IMR-90 (cell line): Measurements from ENCODE around the gene ZNF521.

Experiments
- BHLHE40 ChIP-seq: fragments of 150-350 bp; IDR thresholded peaks from 2 replicates; pipeline ENCODE4 v1.6.1; 2016; ENCODE audit warnings: mild to moderate bottlenecking, low read depth, low read length
- CEBPB ChIP-seq: IDR thresholded peaks from 2 replicates; pipeline ENCODE4 v1.6.1; 2012; ENCODE audit warnings: low read depth, low read length, improper control_type of control experiment
- CHD1 ChIP-seq: IDR thresholded peaks from 2 replicates; pipeline ENCODE4 v1.6.1; 2012; ENCODE audit warnings: low read depth, low read length, improper control_type of control experiment
- FOS ChIP-seq: fragments of 150-350 bp; IDR thresholded peaks from 2 replicates; pipeline ENCODE4 v1.6.1; 2016; ENCODE audit warnings: low read depth, low read length
- MAFK ChIP-seq: IDR thresholded peaks from 2 replicates; pipeline ENCODE4 v1.6.1; 2012; ENCODE audit warnings: low read depth, low read length, improper control_type of control experiment
- MXI1 ChIP-seq: IDR thresholded peaks from 2 replicates; pipeline ENCODE4 v1.6.1; 2012; ENCODE audit warnings: low read depth, mild to moderate bottlenecking, low read length, moderate library complexity, borderline replicate concordance
- POLR2A ChIP-seq: IDR thresholded peaks from 2 replicates; pipeline ENCODE4 v1.6.1; 2012; ENCODE audit warnings: mild to moderate bottlenecking, low read depth, low read length
- RAD21 ChIP-seq: IDR thresholded peaks from 2 replicates; pipeline ENCODE4 v1.6.1; 2012; ENCODE audit warnings: low read length, improper control_type of control experiment
- RCOR1 ChIP-seq: IDR thresholded peaks from 2 replicates; pipeline ENCODE4 v1.6.1; 2012; ENCODE audit warnings: mild to moderate bottlenecking, low read length, improper control_type of control experiment; ENCODE audit not compliant: insufficient replicate concordance
- RFX5 ChIP-seq: IDR thresholded peaks from 2 replicates; pipeline ENCODE4 v1.8.0; 2012; ENCODE audit warnings: low read depth, mild to moderate bottlenecking, low read length, moderate library complexity
- TF ChIP-seq, protein P1 (sequence below): conservative IDR thresholded peaks from 2 replicates; pipeline ENCODE4 v1.5.1; 2012; ENCODE audit warnings: mild to moderate bottlenecking, low read depth, low read length, improper control_type of control experiment
- TF ChIP-seq, protein P2 (sequence below): fragments of 150-350 bp; IDR thresholded peaks from 2 replicates; pipeline ENCODE4 v1.6.1; 2017; ENCODE audit warnings: mild to moderate bottlenecking, antibody characterized with exemption, low read length, low read depth

DNA sequence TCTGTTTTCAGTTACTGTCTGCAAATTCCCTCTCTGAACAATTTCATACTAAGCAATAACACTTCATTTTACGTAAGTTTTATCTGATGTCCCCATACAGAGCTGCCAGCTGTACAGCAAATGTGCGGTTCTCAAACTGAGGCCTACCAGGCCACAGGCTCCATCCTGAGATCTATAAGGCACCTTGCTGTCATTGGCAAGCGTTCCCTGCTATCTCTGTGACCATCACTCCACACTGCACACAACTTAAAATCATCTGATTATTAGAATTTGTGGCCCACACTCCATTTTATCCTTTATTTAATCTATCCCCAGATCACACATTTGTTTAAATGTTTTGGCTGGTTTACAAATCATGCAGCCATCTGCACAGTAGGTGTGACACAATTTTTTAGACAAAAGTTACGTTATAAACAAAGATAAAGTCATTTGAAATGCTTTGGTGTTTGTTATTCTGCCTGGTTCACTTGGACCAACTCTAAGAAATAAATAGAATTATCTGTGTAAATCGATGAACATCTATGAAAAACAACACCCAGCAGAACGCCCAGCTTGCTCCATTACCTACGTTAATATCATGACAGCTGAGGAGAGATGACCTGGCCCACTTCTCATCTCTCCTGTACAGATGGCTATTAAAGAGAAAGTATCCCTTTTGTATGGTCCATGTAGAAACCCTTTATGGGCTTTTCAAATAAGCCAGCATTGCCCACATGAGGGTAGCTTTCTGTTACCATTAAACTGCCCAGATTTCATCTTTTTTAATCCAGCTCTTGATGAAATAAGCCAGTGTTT lies 162.4 kb downstream of the ZNF521 start:
- TF ChIP-seq BHLHE40 (no peak), RFX5 (no peak), POLR2A (no peak), MAFK (no peak), FOS (no peak), RCOR1 (no peak), CEBPB (no peak), RAD21 (no peak), CHD1 (no peak), MXI1 (no peak)
- TF ChIP-seq, protein P1, sequence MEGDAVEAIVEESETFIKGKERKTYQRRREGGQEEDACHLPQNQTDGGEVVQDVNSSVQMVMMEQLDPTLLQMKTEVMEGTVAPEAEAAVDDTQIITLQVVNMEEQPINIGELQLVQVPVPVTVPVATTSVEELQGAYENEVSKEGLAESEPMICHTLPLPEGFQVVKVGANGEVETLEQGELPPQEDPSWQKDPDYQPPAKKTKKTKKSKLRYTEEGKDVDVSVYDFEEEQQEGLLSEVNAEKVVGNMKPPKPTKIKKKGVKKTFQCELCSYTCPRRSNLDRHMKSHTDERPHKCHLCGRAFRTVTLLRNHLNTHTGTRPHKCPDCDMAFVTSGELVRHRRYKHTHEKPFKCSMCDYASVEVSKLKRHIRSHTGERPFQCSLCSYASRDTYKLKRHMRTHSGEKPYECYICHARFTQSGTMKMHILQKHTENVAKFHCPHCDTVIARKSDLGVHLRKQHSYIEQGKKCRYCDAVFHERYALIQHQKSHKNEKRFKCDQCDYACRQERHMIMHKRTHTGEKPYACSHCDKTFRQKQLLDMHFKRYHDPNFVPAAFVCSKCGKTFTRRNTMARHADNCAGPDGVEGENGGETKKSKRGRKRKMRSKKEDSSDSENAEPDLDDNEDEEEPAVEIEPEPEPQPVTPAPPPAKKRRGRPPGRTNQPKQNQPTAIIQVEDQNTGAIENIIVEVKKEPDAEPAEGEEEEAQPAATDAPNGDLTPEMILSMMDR: no peak
- TF ChIP-seq, protein P2, sequence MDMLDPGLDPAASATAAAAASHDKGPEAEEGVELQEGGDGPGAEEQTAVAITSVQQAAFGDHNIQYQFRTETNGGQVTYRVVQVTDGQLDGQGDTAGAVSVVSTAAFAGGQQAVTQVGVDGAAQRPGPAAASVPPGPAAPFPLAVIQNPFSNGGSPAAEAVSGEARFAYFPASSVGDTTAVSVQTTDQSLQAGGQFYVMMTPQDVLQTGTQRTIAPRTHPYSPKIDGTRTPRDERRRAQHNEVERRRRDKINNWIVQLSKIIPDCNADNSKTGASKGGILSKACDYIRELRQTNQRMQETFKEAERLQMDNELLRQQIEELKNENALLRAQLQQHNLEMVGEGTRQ: no peak
